HepG2 (cell line): ENCODE data around the gene PRM3. TPM values are rescaled to one million over a fixed set of nuclear protein-coding genes. Genes with fewer than 3 reads are reported as not detected.

Experiments
- ESRRA ChIP-seq: sonication (generic); formaldehyde crosslinking; IDR thresholded peaks from 2 replicates; pipeline ENCODE4 v1.5.1; 2020; ENCODE audit warnings: mild to moderate bottlenecking, low read depth, missing genetic modification reagents
- HNF4A ChIP-seq: sonication (generic); formaldehyde crosslinking; IDR thresholded peaks from 2 replicates; pipeline ENCODE4 v1.4.0; 2020; ENCODE audit warnings: missing genetic modification reagents
- HNF4G ChIP-seq, 2 experiments: sonication (generic) in 1 of 2; formaldehyde crosslinking in 1 of 2; IDR thresholded peaks; 2 replicates each; pipeline versions ENCODE4 v1.4.0 to v1.6.1; 2011 to 2020; ENCODE audit warnings: borderline replicate concordance in 2 of 2, low read depth in 2 of 2, mild to moderate bottlenecking in 2 of 2, low read length in 1 of 2, missing genetic modification reagents in 1 of 2, moderate library complexity in 1 of 2
- HOXA3 ChIP-seq: sonication (generic); formaldehyde crosslinking; IDR thresholded peaks from 2 replicates; pipeline ENCODE4 v1.5.0; 2020; ENCODE audit warnings: missing genetic modification reagents
- HOXA5 ChIP-seq: sonication (generic); formaldehyde crosslinking; IDR thresholded peaks from 2 replicates; pipeline ENCODE4 v1.4.0; 2020; ENCODE audit warnings: missing genetic modification reagents
- MEIS2 ChIP-seq: sonication (generic); formaldehyde crosslinking; IDR thresholded peaks from 2 replicates; pipeline ENCODE4 v1.9.0; 2021; ENCODE audit warnings: mild to moderate bottlenecking, missing genetic modification reagents
- NR2C2 ChIP-seq: sonication (generic); formaldehyde crosslinking; IDR thresholded peaks from 2 replicates; pipeline ENCODE4 v1.4.0; 2020; ENCODE audit warnings: missing genetic modification reagents, mild to moderate bottlenecking, moderate library complexity, borderline replicate concordance
- NR2F2 ChIP-seq: IDR thresholded peaks from 2 replicates; pipeline ENCODE4 v1.6.1; 2012; ENCODE audit warnings: low read depth, inconsistent platforms, borderline replicate concordance
- PHF21A ChIP-seq: sonication (generic); formaldehyde crosslinking; IDR thresholded peaks from 2 replicates; pipeline ENCODE4 v1.5.0; 2020; ENCODE audit warnings: mild to moderate bottlenecking, missing genetic modification reagents
- SOX6 ChIP-seq, 2 experiments: fragments of 450-650 bp in 1 of 2; sonication (generic) in 1 of 2; formaldehyde crosslinking in 1 of 2; IDR thresholded peaks; 2 replicates each; pipeline versions ENCODE4 v1.4.0 to v1.6.1; 2017 to 2020; ENCODE audit warnings: antibody characterized with exemption in 1 of 2, mild to moderate bottlenecking in 1 of 2, missing genetic modification reagents in 1 of 2
- ZFYVE20 ChIP-seq: sonication (generic); formaldehyde crosslinking; IDR thresholded peaks from 2 replicates; pipeline ENCODE4 v1.8.0; 2023; ENCODE audit warnings: low read depth, mild to moderate bottlenecking, moderate library complexity, missing genetic modification reagents, borderline replicate concordance
- ZNF552 ChIP-seq: sonication (generic); formaldehyde crosslinking; IDR thresholded peaks from 2 replicates; pipeline ENCODE4 v1.9.0; 2022; ENCODE audit warnings: missing genetic modification reagents, mild to moderate bottlenecking, borderline replicate concordance
- ZNF569 ChIP-seq: sonication (generic); formaldehyde crosslinking; IDR thresholded peaks from 2 replicates; pipeline ENCODE4 v1.5.0; 2020; ENCODE audit warnings: mild to moderate bottlenecking, missing genetic modification reagents, moderate library complexity, borderline replicate concordance
- ZNF619 ChIP-seq: sonication (generic); formaldehyde crosslinking; IDR thresholded peaks from 2 replicates; pipeline ENCODE4 v1.4.0; 2020; ENCODE audit warnings: mild to moderate bottlenecking, missing genetic modification reagents
- ZSCAN22 ChIP-seq: sonication (generic); formaldehyde crosslinking; IDR thresholded peaks from 2 replicates; pipeline ENCODE4 v1.4.0; 2020; ENCODE audit warnings: mild to moderate bottlenecking, missing genetic modification reagents
- polyA plus RNA-seq, 8 experiments: library from polyadenylated mRNA; depleted of rRNA in 3 of 8; stranded (reverse) in 7 of 8; unstranded in 1 of 8; fragments of >200 nt; fragmentation: Illumina TruSeq in 4 of 8; extraction: Trizol in 4 of 8; gene quantifications; 2 replicates each; pipeline versions ENCODE4 v1.2.1 to v1.2.3, GENCODE V29; 2011 to 2016; ENCODE audit warnings: low read depth in 4 of 8, missing spikeins in 1 of 8, mixed read lengths in 1 of 8; ENCODE audit not compliant: insufficient read depth in 1 of 8
- total RNA-seq, 5 experiments: library from RNA; depleted of rRNA; stranded (reverse); fragments of >200 nt; fragmentation: Illumina TruSeq; extraction: Trizol; gene quantifications; 2 replicates each; pipeline ENCODE4 v1.2.3, GENCODE V29; 2016; ENCODE audit warnings: low read depth in 1 of 5
- TF ChIP-seq, protein P1 (sequence below): sonication (generic); formaldehyde crosslinking; IDR thresholded peaks from 2 replicates; pipeline ENCODE4 v1.4.0; 2020; ENCODE audit warnings: missing genetic modification reagents, mild to moderate bottlenecking, borderline replicate concordance
- TF ChIP-seq, protein P2 (sequence below): sonication (generic); formaldehyde crosslinking; IDR thresholded peaks from 2 replicates; pipeline ENCODE4 v1.5.1; 2020; ENCODE audit warnings: missing genetic modification reagents, mild to moderate bottlenecking, borderline replicate concordance
- TF ChIP-seq, protein P3 (sequence below): sonication (generic); formaldehyde crosslinking; IDR thresholded peaks from 2 replicates; pipeline ENCODE4 v1.5.0; 2020; ENCODE audit warnings: missing genetic modification reagents, mild to moderate bottlenecking, borderline replicate concordance
- TF ChIP-seq, protein P4 (sequence below): sonication (generic); formaldehyde crosslinking; IDR thresholded peaks from 2 replicates; pipeline ENCODE4 v1.5.0; 2020; ENCODE audit warnings: mild to moderate bottlenecking, missing genetic modification reagents

The PRM3 gene
- total and polyA plus RNA-seq, 2 of the 13 experiments (the other 11 are each of a cell fraction or from before 2014, with no cell fraction given): not detected

DNA sequence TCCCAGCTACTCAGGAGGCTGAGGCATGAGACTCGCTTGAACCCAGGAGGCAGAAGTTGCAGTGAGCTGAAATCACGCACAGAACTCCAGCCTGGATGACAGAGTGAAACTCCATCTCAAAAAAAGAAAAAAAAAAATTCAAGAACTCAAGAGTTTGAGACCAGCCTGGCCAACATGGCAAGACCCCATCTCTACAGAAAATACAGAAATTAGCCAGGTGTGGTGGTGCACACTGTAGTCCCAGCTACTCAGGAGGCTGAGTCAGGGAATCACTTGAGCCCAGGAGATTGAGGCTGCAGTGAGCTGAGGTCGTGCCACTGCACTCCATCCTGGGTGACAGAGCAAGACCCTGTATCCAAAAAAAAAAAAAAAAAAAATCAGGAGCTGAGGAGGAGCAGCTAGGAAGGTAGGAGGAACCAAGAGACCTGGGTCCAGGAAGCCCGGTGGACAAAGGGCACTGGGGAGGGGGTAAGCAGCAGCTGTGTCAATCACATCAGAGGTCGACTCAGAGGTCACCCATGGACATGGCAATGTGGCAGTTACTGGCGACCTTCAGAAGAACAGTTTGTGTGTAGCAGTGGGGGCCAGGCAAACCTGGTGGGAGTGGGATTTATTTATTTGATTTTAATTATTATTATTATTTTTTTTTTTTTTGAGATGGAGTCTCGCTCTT is 18.8 kb upstream of the PRM3 start (continued):
- TF ChIP-seq, protein P1, sequence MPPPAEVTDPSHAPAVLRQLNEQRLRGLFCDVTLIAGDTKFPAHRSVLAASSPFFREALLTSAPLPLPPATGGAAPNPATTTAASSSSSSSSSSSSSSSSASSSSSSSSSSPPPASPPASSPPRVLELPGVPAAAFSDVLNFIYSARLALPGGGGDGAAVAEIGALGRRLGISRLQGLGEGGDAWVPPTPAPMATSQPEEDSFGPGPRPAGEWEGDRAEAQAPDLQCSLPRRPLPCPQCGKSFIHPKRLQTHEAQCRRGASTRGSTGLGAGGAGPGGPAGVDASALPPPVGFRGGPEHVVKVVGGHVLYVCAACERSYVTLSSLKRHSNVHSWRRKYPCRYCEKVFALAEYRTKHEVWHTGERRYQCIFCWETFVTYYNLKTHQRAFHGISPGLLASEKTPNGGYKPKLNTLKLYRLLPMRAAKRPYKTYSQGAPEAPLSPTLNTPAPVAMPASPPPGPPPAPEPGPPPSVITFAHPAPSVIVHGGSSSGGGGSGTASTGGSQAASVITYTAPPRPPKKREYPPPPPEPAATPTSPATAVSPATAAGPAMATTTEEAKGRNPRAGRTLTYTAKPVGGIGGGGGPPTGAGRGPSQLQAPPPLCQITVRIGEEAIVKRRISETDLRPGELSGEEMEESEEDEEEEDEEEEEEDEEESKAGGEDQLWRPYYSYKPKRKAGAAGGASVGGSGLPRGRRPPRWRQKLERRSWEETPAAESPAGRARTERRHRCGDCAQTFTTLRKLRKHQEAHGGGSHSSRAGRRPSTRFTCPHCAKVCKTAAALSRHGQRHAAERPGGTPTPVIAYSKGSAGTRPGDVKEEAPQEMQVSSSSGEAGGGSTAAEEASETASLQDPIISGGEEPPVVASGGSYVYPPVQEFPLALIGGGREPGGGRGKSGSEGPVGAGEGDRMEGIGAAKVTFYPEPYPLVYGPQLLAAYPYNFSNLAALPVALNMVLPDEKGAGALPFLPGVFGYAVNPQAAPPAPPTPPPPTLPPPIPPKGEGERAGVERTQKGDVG (CRISPR knock-in tag): no peak
- TF ChIP-seq ESRRA (CRISPR knock-in tag) (peak; percentile 91), ZFYVE20 (CRISPR knock-in tag) (no peak), ZNF619 (peak; percentile 7; the same call in 1 of the 2 replicates), HOXA3 (peak; percentile 57; the same call in 1 of the 2 replicates), ZSCAN22 (CRISPR knock-in tag) (no peak), NR2C2 (0 out of 2 replicates have a peak, but pooled peaks have one; percentile 42), NR2F2 (peak; percentile 60; the same call in 1 of the 2 replicates), HNF4G (IDR thresholded peaks at IDR 0.05; ENCODE audit: borderline replicate concordance, low read depth, low read length) (peak; percentile 70), HNF4G (CRISPR knock-in tag; IDR thresholded peaks at IDR 0.05; ENCODE audit: borderline replicate concordance, low read depth) (no peak), ZNF569 (CRISPR knock-in tag) (0 out of 2 replicates have a peak, but pooled peaks have one; percentile 69), SOX6 (IDR thresholded peaks at IDR 0.05) (no peak), SOX6 (CRISPR knock-in tag; IDR thresholded peaks at IDR 0.05) (0 out of 2 replicates have a peak, but pooled peaks have one; percentile 4), HNF4A (CRISPR knock-in tag) (peak; percentile 74), HOXA5 (CRISPR knock-in tag) (no peak), MEIS2 (CRISPR knock-in tag) (peak; percentile 86; the same call in 1 of the 2 replicates), PHF21A (CRISPR knock-in tag) (0 out of 2 replicates have a peak, but pooled peaks have one; percentile 10), ZNF552 (CRISPR knock-in tag) (0 out of 2 replicates have a peak, but pooled peaks have one; percentile 36)
- TF ChIP-seq, protein P2, sequence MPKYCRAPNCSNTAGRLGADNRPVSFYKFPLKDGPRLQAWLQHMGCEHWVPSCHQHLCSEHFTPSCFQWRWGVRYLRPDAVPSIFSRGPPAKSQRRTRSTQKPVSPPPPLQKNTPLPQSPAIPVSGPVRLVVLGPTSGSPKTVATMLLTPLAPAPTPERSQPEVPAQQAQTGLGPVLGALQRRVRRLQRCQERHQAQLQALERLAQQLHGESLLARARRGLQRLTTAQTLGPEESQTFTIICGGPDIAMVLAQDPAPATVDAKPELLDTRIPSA (CRISPR knock-in tag): no peak
- TF ChIP-seq, protein P3, sequence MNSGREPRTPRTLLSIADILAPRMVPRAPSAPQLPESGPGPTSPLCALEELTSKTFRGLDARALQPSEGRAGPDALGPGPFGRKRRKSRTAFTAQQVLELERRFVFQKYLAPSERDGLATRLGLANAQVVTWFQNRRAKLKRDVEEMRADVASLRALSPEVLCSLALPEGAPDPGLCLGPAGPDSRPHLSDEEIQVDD (CRISPR knock-in tag): peak; percentile 17; the same call in 1 of the 2 replicates
- TF ChIP-seq, protein P4, sequence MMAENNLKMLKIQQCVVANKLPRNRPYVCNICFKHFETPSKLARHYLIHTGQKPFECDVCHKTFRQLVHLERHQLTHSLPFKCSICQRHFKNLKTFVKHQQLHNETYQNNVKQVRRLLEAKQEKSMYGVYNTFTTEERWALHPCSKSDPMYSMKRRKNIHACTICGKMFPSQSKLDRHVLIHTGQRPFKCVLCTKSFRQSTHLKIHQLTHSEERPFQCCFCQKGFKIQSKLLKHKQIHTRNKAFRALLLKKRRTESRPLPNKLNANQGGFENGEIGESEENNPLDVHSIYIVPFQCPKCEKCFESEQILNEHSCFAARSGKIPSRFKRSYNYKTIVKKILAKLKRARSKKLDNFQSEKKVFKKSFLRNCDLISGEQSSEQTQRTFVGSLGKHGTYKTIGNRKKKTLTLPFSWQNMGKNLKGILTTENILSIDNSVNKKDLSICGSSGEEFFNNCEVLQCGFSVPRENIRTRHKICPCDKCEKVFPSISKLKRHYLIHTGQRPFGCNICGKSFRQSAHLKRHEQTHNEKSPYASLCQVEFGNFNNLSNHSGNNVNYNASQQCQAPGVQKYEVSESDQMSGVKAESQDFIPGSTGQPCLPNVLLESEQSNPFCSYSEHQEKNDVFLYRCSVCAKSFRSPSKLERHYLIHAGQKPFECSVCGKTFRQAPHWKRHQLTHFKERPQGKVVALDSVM: 0 out of 2 replicates have a peak, but pooled peaks have one; percentile 7
